Progenitor cell of endocrine pancreas (in vitro differentiated cells): ENCODE results near the gene BAIAP3. TPM values are rescaled to one million over a fixed set of nuclear protein-coding genes. Genes with fewer than 3 reads are reported as not detected.

Source experiments
- DNase-seq: peaks from one replicate; pipeline ENCODE4 v3.0.0; 2021; ENCODE audit warnings: low spot score; ENCODE audit not compliant: unreplicated experiment
- H3K27ac Mint-ChIP-seq: 2 replicates; pipeline ENCODE4 v1.8.0; 2021; ENCODE audit warnings: mild to moderate bottlenecking, moderate library complexity, mixed read lengths
- H3K27me3 Mint-ChIP-seq: 2 replicates; pipeline ENCODE4 v1.8.0; 2021; ENCODE audit warnings: mixed read lengths
- H3K36me3 Mint-ChIP-seq: 2 replicates; pipeline ENCODE4 v1.8.0; 2022; ENCODE audit warnings: mixed read lengths; ENCODE audit not compliant: insufficient read depth
- H3K4me1 Mint-ChIP-seq: 2 replicates; pipeline ENCODE4 v1.8.0; 2021; ENCODE audit warnings: low read depth, mixed read lengths
- H3K4me3 Mint-ChIP-seq: 2 replicates; pipeline ENCODE4 v1.8.0; 2021; ENCODE audit warnings: low read depth, mild to moderate bottlenecking, moderate library complexity, mixed read lengths
- H3K9me3 Mint-ChIP-seq: 2 replicates; pipeline ENCODE4 v1.8.0; 2021; ENCODE audit warnings: low read depth, mixed read lengths
- CTCF ChIP-seq: fragments of 200-600 bp; sonication (generic); IDR thresholded peaks from one replicate; pipeline ENCODE4 v1.5.0; 2021; ENCODE audit warnings: antibody characterized with exemption, mild to moderate bottlenecking; ENCODE audit not compliant: unreplicated experiment
- total RNA-seq: library from RNA; stranded (reverse); gene quantifications from 2 replicates; pipeline ENCODE4 v1.2.1, GENCODE V29; 2021

BAIAP3 gene
- total RNA-seq, 1 donor from 2014 or later = 17.5 TPM

- no peak for DNase-seq
- H3K4me1 Mint-ChIP-seq = peaks cover 20% of the 10 kb centered on the region
- no peak overlapping the region for H3K4me3 Mint-ChIP-seq
- no peaks in the 10 kb centered on the region for H3K9me3 Mint-ChIP-seq
- H3K27me3 Mint-ChIP-seq = peaks cover 8% of the 10 kb centered on the region
- H3K36me3 Mint-ChIP-seq = no peaks in the 10 kb centered on the region
- TF ChIP-seq CTCF = no peak
- peak overlapping the region; percentile 69 for H3K27ac Mint-ChIP-seq
Observed at GRCh38 chr16:1297018-1297696, 36.3 kb upstream of the BAIAP3 start.

- no peak overlapping the region for H3K4me3 Mint-ChIP-seq
- DNase-seq = no peak
- TF ChIP-seq CTCF = no peak
- H3K27ac Mint-ChIP-seq = no peak overlapping the region
- no peaks in the 10 kb centered on the region for H3K9me3 Mint-ChIP-seq
- H3K27me3 Mint-ChIP-seq = peaks cover 8% of the 10 kb centered on the region
- H3K36me3 Mint-ChIP-seq = no peaks in the 10 kb centered on the region
- peaks cover 20% of the 10 kb centered on the region for H3K4me1 Mint-ChIP-seq
Observed at GRCh38 chr16:1298406-1298805, 35.0 kb upstream of the BAIAP3 start.

- TF ChIP-seq CTCF = no peak
- H3K36me3 Mint-ChIP-seq = no peaks in the 10 kb centered on the region
- peaks cover 8% of the 10 kb centered on the region for H3K27me3 Mint-ChIP-seq
- peak overlapping the region; percentile 16 for H3K27ac Mint-ChIP-seq
- no peak for DNase-seq
- no peaks in the 10 kb centered on the region for H3K9me3 Mint-ChIP-seq
- H3K4me3 Mint-ChIP-seq = no peak overlapping the region
- H3K4me1 Mint-ChIP-seq = peaks cover 20% of the 10 kb centered on the region
Observed at GRCh38 chr16:1299012-1299867, 34.2 kb upstream of the BAIAP3 start.

- H3K27ac Mint-ChIP-seq = peak overlapping the region; percentile 16
- peaks cover 17% of the 10 kb centered on the region for H3K4me1 Mint-ChIP-seq
- no peak for TF ChIP-seq CTCF
- no peak for DNase-seq
- no peaks in the 10 kb centered on the region for H3K36me3 Mint-ChIP-seq
- H3K27me3 Mint-ChIP-seq = peaks cover 8% of the 10 kb centered on the region
- no peak overlapping the region for H3K4me3 Mint-ChIP-seq
- no peaks in the 10 kb centered on the region for H3K9me3 Mint-ChIP-seq
Observed at GRCh38 chr16:1299868-1300203, 33.6 kb upstream of the BAIAP3 start.

- Mint-ChIP-seq H3K36me3 (no peaks in the 10 kb centered on the region), H3K4me3 (no peak overlapping the region), H3K27me3 (peaks cover 8% of the 10 kb centered on the region), H3K9me3 (no peaks in the 10 kb centered on the region), H3K27ac (no peak overlapping the region), H3K4me1 (peaks cover 17% of the 10 kb centered on the region)
- TF ChIP-seq CTCF = peak; percentile 94
- DNase-seq = peak; percentile 83
Observed at GRCh38 chr16:1300664-1301476, 32.6 kb upstream of the BAIAP3 start.
